ENCODE results near the gene ANKRD49.
"Not testable (repeated sequence)": the region's sequence is repeated elsewhere in the genome, so short reads cannot be mapped to it uniquely, and the experiment has no call there.

ANKRD49 gene

GRCh38 chr11:94501522-94501921, 7.7 kb downstream of the ANKRD49 start:
- H3K4me1 ChIP-seq (ENCODE audit: insufficient read depth, poor library complexity, severe bottlenecking), result no peaks in the 10 kb centered on the region
- H3K27me3 ChIP-seq (ENCODE audit: insufficient read depth, poor library complexity, severe bottlenecking), result no peaks in the 10 kb centered on the region
- no peak for DNase-seq (ENCODE audit: low spot score)
- no peaks in the 10 kb centered on the region for H3K9me3 ChIP-seq (ENCODE audit: severe bottlenecking)
- H3K27ac ChIP-seq (ENCODE audit: poor library complexity, severe bottlenecking), result no peak overlapping the region
- H3K4me3 ChIP-seq (ENCODE audit: severe bottlenecking), result no peak overlapping the region
- no peak for ATAC-seq (ENCODE audit: low read depth)
- H3K36me3 ChIP-seq (ENCODE audit: low read depth), result peaks cover 26% of the 10 kb centered on the region
- no peak for TF ChIP-seq CTCF (IDR thresholded peaks at IDR 0.05; ENCODE audit: poor library complexity, severe bottlenecking)

GRCh38 chr11:94504689-94505293, 11.0 kb downstream of the ANKRD49 start:
- peak; percentile 56; the same call in 2 of the 3 replicates for ATAC-seq (ENCODE audit: low read depth)
- H3K27ac ChIP-seq (ENCODE audit: poor library complexity, severe bottlenecking), result no peak overlapping the region
- H3K4me1 ChIP-seq (ENCODE audit: insufficient read depth, poor library complexity, severe bottlenecking), result no peaks in the 10 kb centered on the region
- no peaks in the 10 kb centered on the region for H3K27me3 ChIP-seq (ENCODE audit: insufficient read depth, poor library complexity, severe bottlenecking)
- no peaks in the 10 kb centered on the region for H3K36me3 ChIP-seq (ENCODE audit: low read depth)
- H3K9me3 ChIP-seq (ENCODE audit: severe bottlenecking), result no peaks in the 10 kb centered on the region
- no peak overlapping the region for H3K4me3 ChIP-seq (ENCODE audit: severe bottlenecking)
- no peak for DNase-seq (ENCODE audit: low spot score)
- TF ChIP-seq CTCF (IDR thresholded peaks at IDR 0.05; ENCODE audit: poor library complexity, severe bottlenecking), result peak; percentile 87

DNA sequence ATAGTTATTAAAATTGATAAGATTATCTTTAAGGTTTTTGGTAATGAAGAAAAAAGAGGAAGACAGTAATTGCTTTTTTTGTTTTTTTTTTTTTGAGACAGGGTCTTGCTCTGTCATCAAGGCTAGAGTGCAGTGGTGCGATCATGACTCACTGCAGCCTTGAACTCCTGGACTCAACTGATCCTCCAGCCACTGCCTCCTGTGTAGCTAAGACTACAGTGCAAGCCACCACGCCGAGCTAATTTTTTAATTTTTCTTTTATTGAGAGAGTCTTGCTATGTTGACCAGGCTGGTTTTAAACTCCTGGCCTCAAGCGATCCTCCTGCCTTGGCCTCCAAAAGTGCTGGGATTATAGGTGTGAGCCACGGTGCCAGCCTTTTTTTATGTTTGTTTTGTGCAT, 12.7 kb downstream of the ANKRD49 start:
- not testable (repeated sequence) for ATAC-seq (ENCODE audit: low read depth); H3K27ac ChIP-seq (ENCODE audit: poor library complexity, severe bottlenecking); H3K9me3 ChIP-seq (ENCODE audit: severe bottlenecking); H3K4me3 ChIP-seq (ENCODE audit: severe bottlenecking); DNase-seq (ENCODE audit: low spot score); H3K4me1 ChIP-seq (ENCODE audit: insufficient read depth, poor library complexity, severe bottlenecking); H3K36me3 ChIP-seq (ENCODE audit: low read depth); H3K27me3 ChIP-seq (ENCODE audit: insufficient read depth, poor library complexity, severe bottlenecking)

DNA sequence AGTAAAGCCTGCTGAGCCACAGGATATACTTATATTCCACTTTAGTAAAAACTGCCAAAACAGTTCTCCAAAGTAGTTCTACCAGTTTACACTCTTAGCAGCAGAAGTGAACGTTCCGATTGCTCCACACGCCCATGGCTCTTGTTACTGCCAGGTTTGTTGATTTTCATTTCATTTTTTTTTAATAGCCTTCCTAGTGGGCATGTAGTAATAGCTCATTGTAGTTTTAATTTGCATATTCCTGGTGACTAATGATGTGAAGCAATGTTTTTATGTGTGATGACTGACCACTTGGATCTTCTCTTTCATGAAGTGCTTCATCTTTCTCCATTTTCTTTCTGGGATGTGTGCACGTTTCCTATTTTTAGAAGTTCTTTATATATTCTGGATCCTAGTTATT, 13.7 kb downstream of the ANKRD49 start:
- ATAC-seq (ENCODE audit: low read depth) (peak; percentile 43), DNase-seq (ENCODE audit: low spot score) (no peak)
- Histone ChIP-seq H3K4me1 (ENCODE audit: insufficient read depth, poor library complexity, severe bottlenecking) (no peaks in the 10 kb centered on the region), H3K27me3 (ENCODE audit: insufficient read depth, poor library complexity, severe bottlenecking) (no peaks in the 10 kb centered on the region), H3K27ac (ENCODE audit: poor library complexity, severe bottlenecking) (no peak overlapping the region), H3K9me3 (ENCODE audit: severe bottlenecking) (no peaks in the 10 kb centered on the region), H3K4me3 (ENCODE audit: severe bottlenecking) (no peak overlapping the region), H3K36me3 (ENCODE audit: low read depth) (no peaks in the 10 kb centered on the region)
- TF ChIP-seq CTCF (IDR thresholded peaks at IDR 0.05; ENCODE audit: poor library complexity, severe bottlenecking), result no peak

GRCh38 chr11:94511932-94512781, 18.4 kb downstream of the ANKRD49 start, which contains the start of gene C11orf97:
Gene C11orf97, plus strand, starts transcription at chr11:94512461. Its CDS starts 68 bp downstream, at chr11:94512529.
- Histone ChIP-seq H3K27ac (ENCODE audit: poor library complexity, severe bottlenecking) (no peak within 1 kb of the TSS), H3K27me3 (ENCODE audit: insufficient read depth, poor library complexity, severe bottlenecking) (no peaks in the 10 kb centered on the region)
- DNase-seq (ENCODE audit: low spot score), result peak; percentile 52

More at GRCh38 chr11:94511932-94512781, 18.4 kb downstream of the ANKRD49 start, which contains the start of gene C11orf97:
- no peaks in the 10 kb centered on the region for H3K36me3 ChIP-seq (ENCODE audit: low read depth)
- no peak for TF ChIP-seq CTCF (IDR thresholded peaks at IDR 0.05; ENCODE audit: poor library complexity, severe bottlenecking)
- ATAC-seq (ENCODE audit: low read depth), result peak; percentile 68
- peaks cover 7% of the 10 kb centered on the region for H3K4me1 ChIP-seq (ENCODE audit: insufficient read depth, poor library complexity, severe bottlenecking)
- H3K4me3 ChIP-seq (ENCODE audit: severe bottlenecking), result peak within 1 kb of the TSS; percentile 27
- H3K9me3 ChIP-seq (ENCODE audit: severe bottlenecking), result no peaks in the 10 kb centered on the region

Measured in RWPE2 (cell line).